H1 (cell line): ENCODE measurements around the gene MCUB. TPM values are rescaled to one million over a fixed set of nuclear protein-coding genes. Genes with fewer than 3 reads are reported as not detected.

Experiments used
- CTCF ChIA-PET: fragments of 300-600 bp; sonication (Branson Sonifier 250); formaldehyde crosslinking; loops from one replicate; lab custom pipeline; 2021; ENCODE audit not compliant: partially characterized antibody; lab: Charles Lee
- POLR2A ChIA-PET: fragments of 300-600 bp; sonication (Branson Sonifier 250); formaldehyde crosslinking; loops from one replicate; lab custom pipeline; 2021; ENCODE audit warnings: inconsistent platforms; ENCODE audit not compliant: partially characterized antibody; lab: Charles Lee
- DNase-seq, 2 experiments: peaks; one replicate each; pipeline versions ENCODE4 v3.0.0 to v3.0.0-alpha.2; 2010 to 2022; ENCODE audit warnings: low spot score in 2 of 2, low read depth in 1 of 2, mixed read lengths in 1 of 2
- FAIRE-seq: peaks from 2 replicates; lab custom pipeline; 2011; peaks lifted over from hg19 to GRCh38; lab: Jason Lieb, UNC
- H2AFZ ChIP-seq: 2 replicates; pipeline ENCODE4 v1.8.1; 2012; ENCODE audit warnings: low read length, inconsistent platforms
- H2AK5ac ChIP-seq: 2 replicates; pipeline ENCODE4 v1.6.1; 2013; ENCODE audit warnings: low read depth, low read length
- H2BK120ac ChIP-seq: replicated peaks from 2 replicates; pipeline ENCODE3; 2013; ENCODE audit warnings: low read depth, low read length, inconsistent platforms
- H2BK12ac ChIP-seq: 2 replicates; pipeline ENCODE4 v1.6.1; 2013; ENCODE audit warnings: low read depth, low read length
- H2BK15ac ChIP-seq: 2 replicates; pipeline ENCODE4 v1.6.1; 2013; ENCODE audit warnings: low read length
- H2BK20ac ChIP-seq: 2 replicates; pipeline ENCODE4 v1.6.1; 2013; ENCODE audit warnings: low read length
- H2BK5ac ChIP-seq: 2 replicates; pipeline ENCODE4 v1.6.1; 2013; ENCODE audit warnings: low read depth, low read length
- H3K14ac ChIP-seq: 2 replicates; pipeline ENCODE4 v1.6.1; 2013; ENCODE audit warnings: inconsistent platforms; ENCODE audit not compliant: insufficient read length
- H3K18ac ChIP-seq: 2 replicates; pipeline ENCODE4 v1.6.1; 2013; ENCODE audit warnings: low read length; ENCODE audit errors: extremely low read depth
- H3K23ac ChIP-seq: 2 replicates; pipeline ENCODE4 v1.6.1; 2013; ENCODE audit warnings: inconsistent platforms; ENCODE audit not compliant: insufficient read length
- H3K23me2 ChIP-seq: 2 replicates; pipeline ENCODE4 v1.6.1; 2013; ENCODE audit warnings: low read depth, low read length
- H3K27ac ChIP-seq: 2 replicates; pipeline ENCODE4 v1.6.1; 2011; ENCODE audit warnings: low read depth, low read length, inconsistent platforms
- H3K27me3 ChIP-seq, 4 experiments: replicated peaks in 1 of 4; 1 replicate in 1 of 4; 2 replicates in 3 of 4; pipeline versions ENCODE4 v1.6.1 to v1.8.1; 2011 to 2013; ENCODE audit warnings: low read length in 3 of 4, mild to moderate bottlenecking in 3 of 4, inconsistent platforms in 2 of 4, mixed read lengths in 2 of 4, moderate library complexity in 1 of 4; ENCODE audit not compliant: control insufficient read depth in 3 of 4, insufficient read depth in 3 of 4; ENCODE audit errors: extremely low read depth in 1 of 4
- H3K36me3 ChIP-seq, 4 experiments: 2 replicates each; pipeline versions ENCODE4 v1.6.1 to v1.8.1; 2011 to 2013; ENCODE audit warnings: mild to moderate bottlenecking in 4 of 4, low read length in 3 of 4, moderate library complexity in 2 of 4, control low read depth in 1 of 4, inconsistent platforms in 1 of 4; ENCODE audit not compliant: insufficient read depth in 4 of 4, control insufficient read depth in 2 of 4
- H3K4ac ChIP-seq: replicated peaks from 2 replicates; pipeline ENCODE3; 2013; ENCODE audit warnings: low read length, low read depth, mixed read lengths, inconsistent platforms; ENCODE audit not compliant: insufficient read length
- H3K4me1 ChIP-seq, 4 experiments: replicated peaks in 1 of 4; 1 replicate in 1 of 4; 2 replicates in 3 of 4; pipeline versions ENCODE4 v1.6.1 to v1.8.1; 2011 to 2013; ENCODE audit warnings: low read length in 3 of 4, inconsistent platforms in 2 of 4, mixed read lengths in 1 of 4; ENCODE audit not compliant: insufficient read depth in 4 of 4, control insufficient read depth in 3 of 4
- H3K4me2 ChIP-seq, 2 experiments: 2 replicates each; pipeline versions ENCODE4 v1.6.1 to v1.8.1; 2011 to 2013; ENCODE audit warnings: low read depth in 2 of 2, low read length in 2 of 2, control low read depth in 1 of 2, inconsistent platforms in 1 of 2, mild to moderate bottlenecking in 1 of 2; ENCODE audit not compliant: insufficient read depth in 1 of 2
- H3K4me3 ChIP-seq, 4 experiments: fragments of 200-600, 300-600 bp in 1 of 4; sonication (generic), shearing (Covaris generic), sonication (Bioruptor Twin) in 1 of 4; 2 replicates each; pipeline versions ENCODE4 v1.5.1 to v1.8.1; 2011 to 2016; ENCODE audit warnings: low read length in 4 of 4, low read depth in 3 of 4, control low read depth in 2 of 4, inconsistent platforms in 2 of 4, mild to moderate bottlenecking in 2 of 4, mixed read lengths in 1 of 4, moderate library complexity in 1 of 4; ENCODE audit not compliant: insufficient read depth in 2 of 4; ENCODE audit errors: extremely low read depth in 1 of 4
- H3K56ac ChIP-seq: replicated peaks from 2 replicates; pipeline ENCODE3; 2013; ENCODE audit warnings: low read depth, mild to moderate bottlenecking, mixed read lengths, low read length, inconsistent platforms; ENCODE audit not compliant: insufficient read length
- H3K79me1 ChIP-seq: 2 replicates; pipeline ENCODE4 v1.6.1; 2013; ENCODE audit warnings: low read depth, low read length, control low read depth
- H3K79me2 ChIP-seq, 2 experiments: 2 replicates each; pipeline versions ENCODE4 v1.6.1 to v1.8.1; 2012 to 2013; ENCODE audit warnings: low read length in 2 of 2, mild to moderate bottlenecking in 2 of 2, inconsistent platforms in 1 of 2; ENCODE audit not compliant: insufficient read depth in 2 of 2, control insufficient read depth in 1 of 2
- H3K9ac ChIP-seq, 4 experiments: replicated peaks in 1 of 4; 1 replicate in 1 of 4; 2 replicates in 3 of 4; pipeline versions ENCODE4 v1.6.1 to v1.8.1; 2011 to 2013; ENCODE audit warnings: low read depth in 3 of 4, low read length in 3 of 4, control low read depth in 2 of 4, mild to moderate bottlenecking in 2 of 4, moderate library complexity in 2 of 4, inconsistent platforms in 1 of 4; ENCODE audit errors: extremely low read depth in 1 of 4
- H3K9me3 ChIP-seq, 2 experiments: 2 replicates each; pipeline versions ENCODE4 v1.6.1 to v1.8.1; 2012 to 2013; ENCODE audit warnings: mild to moderate bottlenecking in 2 of 2, moderate library complexity in 2 of 2, control low read depth in 1 of 2, inconsistent platforms in 1 of 2, low read depth in 1 of 2, low read length in 1 of 2, mixed read lengths in 1 of 2; ENCODE audit not compliant: insufficient read depth in 2 of 2
- H4K20me1 ChIP-seq, 2 experiments: replicated peaks in 1 of 2; 2 replicates each; pipeline versions ENCODE3 to v1.8.1; 2011 to 2013; ENCODE audit warnings: inconsistent platforms in 2 of 2, low read length in 2 of 2, mild to moderate bottlenecking in 1 of 2; ENCODE audit not compliant: insufficient read depth in 2 of 2, control insufficient read depth in 1 of 2
- H4K5ac ChIP-seq: 2 replicates; pipeline ENCODE4 v1.6.1; 2013; ENCODE audit warnings: low read length, low read depth, mixed read lengths, inconsistent platforms; ENCODE audit not compliant: insufficient read length
- H4K8ac ChIP-seq: 2 replicates; pipeline ENCODE4 v1.8.0; 2013; ENCODE audit warnings: mild to moderate bottlenecking, moderate library complexity, low read length, inconsistent platforms; ENCODE audit not compliant: insufficient read depth; ENCODE audit errors: extremely low read depth
- H4K91ac ChIP-seq: replicated peaks from 2 replicates; pipeline ENCODE3; 2013; ENCODE audit warnings: low read length, mixed read lengths, inconsistent platforms; ENCODE audit not compliant: insufficient read length
- EZH2 ChIP-seq: fragments of 200-600 bp; sonication (generic); IDR thresholded peaks from 2 replicates; pipeline ENCODE4 v1.7.1; 2012; ENCODE audit warnings: low read depth, mild to moderate bottlenecking, moderate library complexity, low read length, inconsistent platforms; ENCODE audit not compliant: severe bottlenecking
- SIRT6 ChIP-seq: IDR thresholded peaks from one replicate; pipeline ENCODE4 v1.7.1; 2012; ENCODE audit warnings: low read length, inconsistent platforms
- YY1 ChIP-seq: IDR thresholded peaks from 2 replicates; pipeline ENCODE4 v1.6.1; 2011; ENCODE audit warnings: low read depth, mild to moderate bottlenecking, low read length
- WGBS, 2 experiments: shearing (Covaris generic) in 1 of 2; methylation state at CpG; one replicate each; pipeline versions ENCODE4 v1.1.6 to v1.1.7; 2013 to 2015; ENCODE audit warnings: low lambda C conversion rate in 2 of 2, mixed read lengths in 2 of 2, inconsistent platforms in 1 of 2, low coverage in 1 of 2, missing lambda C conversion rate in 1 of 2; ENCODE audit not compliant: insufficient replicate concordance in 2 of 2, insufficient coverage in 1 of 2, insufficient read length in 1 of 2; ENCODE audit errors: extremely low coverage in 1 of 2, missing lambda C conversion rate in 1 of 2; 5-methylcytosine and 5-hydroxymethylcytosine counted together
- polyA plus RNA-seq, 7 experiments: library from polyadenylated mRNA; depleted of rRNA in 3 of 7; stranded (reverse) in 5 of 7; unstranded in 2 of 7; fragments of >200 nt in 5 of 7; fragments of 200-250 nt in 2 of 7; gene quantifications; 1 replicate in 5 of 7; 2 replicates in 1 of 7; 4 replicates in 1 of 7; pipeline versions ENCODE4 v1.2.1 to v1.2.3, GENCODE V29; 2011 to 2013; ENCODE audit warnings: missing spikeins in 2 of 7, mixed read lengths in 2 of 7
- total RNA-seq: library from RNA; stranded (reverse); fragmentation: NEBNext Ultra II Directional; extraction: Animal tissue kit (Norgen Biotek cat#: 25700); gene quantifications from 2 replicates; pipeline ENCODE4 v1.2.1, GENCODE V29; 2021
- TF ChIP-seq, protein P1 (sequence below): IDR thresholded peaks from 2 replicates; pipeline ENCODE4 v1.6.1; 2011; ENCODE audit warnings: low read depth, mild to moderate bottlenecking, low read length; ENCODE audit not compliant: insufficient read depth

The MCUB gene
- total and polyA plus RNA-seq, 2 of the 8 experiments (the other 6 are each of a cell fraction or from before 2014, with no cell fraction given): 15.2 to 19.4 TPM

DNA sequence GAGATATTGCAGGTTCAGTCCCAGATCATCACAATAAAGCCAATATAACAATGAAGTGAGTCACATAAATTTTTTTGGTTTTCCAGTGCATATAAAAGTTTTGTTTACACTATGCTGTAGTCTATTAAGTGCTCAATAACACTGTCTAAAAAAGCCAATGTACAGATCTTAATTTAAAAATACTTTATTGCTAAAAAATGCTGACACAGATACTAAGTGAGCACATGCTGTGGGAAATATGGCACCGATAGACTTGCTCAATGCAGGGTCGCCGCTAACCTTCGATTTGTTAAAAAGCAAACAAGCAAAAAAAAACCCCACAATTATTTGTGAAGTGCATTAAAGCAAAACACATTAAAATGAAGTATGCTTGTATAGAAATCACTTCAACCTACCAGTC is 159.6 kb downstream of the MCUB start:
- 93% methylated on average over 4 of the region's 4 CpGs; no CpG with 5 or more reads in 1 of the 2 experiments for WGBS, 2 experiments
- FAIRE-seq (no peak), DNase-seq (no peak)
- H2BK12ac ChIP-seq: no peak overlapping the region
- H3K36me3 ChIP-seq: peaks cover 0 to 24% (median 12%) of the 10 kb centered on the region in 4 experiments; a peak in 6 of 8 replicates
- ChIA-PET POLR2A (no interaction called here), CTCF (no interaction called here)
- H2BK120ac ChIP-seq: no peak overlapping the region
- no peak overlapping the region for H3K9ac ChIP-seq
- H2BK5ac ChIP-seq: no peak overlapping the region
- peaks cover 8 to 49% of the 10 kb centered on the region in 2 experiments for H3K79me2 ChIP-seq
- H2BK20ac ChIP-seq: no peak overlapping the region
- H3K79me1 ChIP-seq: no peaks in the 10 kb centered on the region
- no peak overlapping the region for H2BK15ac ChIP-seq
- H3K23ac ChIP-seq: no peak overlapping the region
- H3K27ac ChIP-seq: no peak overlapping the region
- H3K4me1 ChIP-seq: no peaks in the 10 kb centered on the region
- H2AFZ ChIP-seq: no peak overlapping the region
- no peaks in the 10 kb centered on the region for H4K20me1 ChIP-seq
- H3K18ac ChIP-seq: no peak overlapping the region
- H3K4me2 ChIP-seq: no peak overlapping the region
- H3K23me2 ChIP-seq: no peaks in the 10 kb centered on the region
- H3K27me3 ChIP-seq: no peaks in the 10 kb centered on the region
- no peak overlapping the region for H4K8ac ChIP-seq
- no peak overlapping the region for H3K14ac ChIP-seq
- H3K56ac ChIP-seq: no peak overlapping the region
- H3K9me3 ChIP-seq: no peaks in the 10 kb centered on the region
- no peak overlapping the region for H4K91ac ChIP-seq
- no peak overlapping the region for H3K4ac ChIP-seq
- H3K4me3 ChIP-seq: no peak overlapping the region
- H4K5ac ChIP-seq: no peak overlapping the region
- no peak overlapping the region for H2AK5ac ChIP-seq
- TF ChIP-seq SIRT6: no peak
- TF ChIP-seq, protein P1, sequence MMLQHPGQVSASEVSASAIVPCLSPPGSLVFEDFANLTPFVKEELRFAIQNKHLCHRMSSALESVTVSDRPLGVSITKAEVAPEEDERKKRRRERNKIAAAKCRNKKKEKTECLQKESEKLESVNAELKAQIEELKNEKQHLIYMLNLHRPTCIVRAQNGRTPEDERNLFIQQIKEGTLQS: no peak
- no peak for TF ChIP-seq EZH2
- TF ChIP-seq YY1: no peak
